ENCODE measurements around the gene TEX261. TPM values are rescaled to one million over a fixed set of nuclear protein-coding genes. Genes with fewer than 3 reads are reported as not detected.

TEX261 gene
- total RNA-seq, 2 donors from 2014 or later, result 12.1 to 53.6 TPM

- no peak for ATAC-seq
- DNase-seq (ENCODE audit: low spot score in 2 of 2), result no peak
- peak overlapping the region in 1 of 2 donors; percentile 46 for H3K27ac Mint-ChIP-seq
- no peaks in the 10 kb centered on the region for H3K9me3 Mint-ChIP-seq
- H3K36me3 Mint-ChIP-seq, result no peaks in the 10 kb centered on the region
Observed at GRCh38 chr2:70975237-70975636, 19.4 kb downstream of the TEX261 start.

- DNase-seq (ENCODE audit: low spot score in 2 of 2) (peak in 1 of 2 donors; percentile 2), ATAC-seq (no peak)
- Mint-ChIP-seq H3K36me3 (no peaks in the 10 kb centered on the region), H3K27ac (no peak overlapping the region), H3K9me3 (no peaks in the 10 kb centered on the region)
Observed at GRCh38 chr2:70974592-70974991, 20.1 kb downstream of the TEX261 start.

DNA sequence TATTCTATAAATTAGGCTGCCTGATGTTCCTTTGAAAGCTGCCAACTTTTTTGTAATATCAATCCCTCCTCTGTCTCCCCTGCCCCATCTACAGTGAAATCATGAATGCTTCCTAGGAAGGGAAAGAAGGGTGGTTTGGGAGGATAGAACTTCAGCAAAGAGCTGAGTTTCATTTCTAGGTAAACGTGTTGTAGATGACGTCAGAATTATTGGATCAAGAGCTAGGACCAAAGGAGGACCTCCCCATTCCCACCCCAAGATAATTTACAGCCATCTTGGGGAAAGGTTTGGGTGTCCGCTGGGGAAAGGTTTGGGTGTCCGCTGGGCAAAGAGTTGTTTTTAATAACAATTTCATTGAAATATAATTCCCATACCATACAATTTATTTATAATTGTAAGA is 27.5 kb downstream of the TEX261 start:
- ATAC-seq (no peak), DNase-seq (ENCODE audit: low spot score in 2 of 2) (no peak)
- H3K36me3 Mint-ChIP-seq, result no peaks in the 10 kb centered on the region
- H3K27ac Mint-ChIP-seq, result no peak overlapping the region
- no peaks in the 10 kb centered on the region for H3K9me3 Mint-ChIP-seq

- ATAC-seq (no peak), DNase-seq (ENCODE audit: low spot score in 2 of 2) (peak in 1 of 2 donors; percentile 1)
- H3K36me3 Mint-ChIP-seq, result no peaks in the 10 kb centered on the region
- H3K9me3 Mint-ChIP-seq, result no peaks in the 10 kb centered on the region
- H3K27ac Mint-ChIP-seq, result no peak overlapping the region
Observed at GRCh38 chr2:70966681-70967080, 28.0 kb downstream of the TEX261 start.

DNA sequence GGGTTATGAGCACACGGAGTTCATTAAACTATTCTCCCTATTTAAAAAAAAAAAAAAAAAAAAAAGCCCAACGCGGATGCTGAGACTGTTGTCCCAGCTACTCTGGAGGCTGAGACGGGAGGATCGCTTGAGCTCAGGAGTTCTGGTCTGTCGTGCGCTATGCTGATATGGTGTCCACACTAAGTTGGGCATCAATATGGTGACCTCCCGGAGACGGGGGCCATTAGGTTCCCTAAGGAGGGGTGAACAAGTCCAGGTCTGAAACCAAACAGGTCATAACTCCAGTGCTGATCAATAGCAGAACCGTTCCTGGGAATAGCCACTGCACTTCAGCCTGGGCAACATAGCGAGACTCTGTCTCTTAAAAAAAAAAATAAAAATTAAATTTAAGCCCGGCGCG is 29.2 kb downstream of the TEX261 start:
- ATAC-seq, result no peak
- Mint-ChIP-seq H3K27ac (no peak overlapping the region), H3K9me3 (no peaks in the 10 kb centered on the region), H3K36me3 (no peaks in the 10 kb centered on the region)
- DNase-seq (ENCODE audit: low spot score in 2 of 2), result peak in 1 of 2 donors; percentile 1

GRCh38 chr2:70964596-70965386 is 29.9 kb downstream of the TEX261 start:
- Mint-ChIP-seq H3K27ac (peak overlapping the region in 1 of 2 donors; percentile 32), H3K36me3 (no peaks in the 10 kb centered on the region), H3K9me3 (no peaks in the 10 kb centered on the region)
- peak; percentile 96 to 99 for ATAC-seq
- peak; percentile 84 to 91 for DNase-seq (ENCODE audit: low spot score in 2 of 2)

DNA sequence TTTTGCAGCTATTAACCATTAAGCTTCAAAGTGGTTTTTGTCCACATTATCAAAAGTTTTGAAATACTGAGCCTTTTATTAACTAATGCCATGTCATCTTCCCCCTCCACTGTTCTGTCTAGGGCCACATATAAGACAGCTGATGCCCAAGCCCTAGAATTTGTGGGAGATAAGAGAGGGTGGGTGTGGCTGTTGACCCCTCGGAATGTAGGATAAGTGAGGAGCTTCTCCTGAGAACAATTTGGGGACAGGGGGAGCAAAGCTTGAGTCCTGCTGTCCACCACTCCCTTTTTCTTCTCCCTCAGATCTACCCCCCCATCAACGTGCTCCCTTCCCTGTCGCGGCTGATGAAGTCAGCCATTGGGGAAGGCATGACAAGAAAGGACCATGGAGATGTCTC is 30.5 kb downstream of the TEX261 start:
- H3K36me3 Mint-ChIP-seq, result no peaks in the 10 kb centered on the region
- H3K9me3 Mint-ChIP-seq, result no peaks in the 10 kb centered on the region
- DNase-seq (ENCODE audit: low spot score in 2 of 2) (no peak), ATAC-seq (no peak)
- H3K27ac Mint-ChIP-seq, result no peak overlapping the region

GRCh38 chr2:70962885-70963878 is 31.5 kb downstream of the TEX261 start:
- H3K27ac Mint-ChIP-seq, result no peak overlapping the region

GRCh38 chr2:70962211-70962884 is 32.3 kb downstream of the TEX261 start:
- Mint-ChIP-seq H3K36me3 (no peaks in the 10 kb centered on the region), H3K9me3 (no peaks in the 10 kb centered on the region), H3K27ac (no peak overlapping the region)
- DNase-seq (ENCODE audit: low spot score in 2 of 2) (peak; percentile 2 to 43), ATAC-seq (no peak)

More at GRCh38 chr2:70962885-70963878, 31.5 kb downstream of the TEX261 start:
- peak in 1 of 2 donors; percentile 1 for DNase-seq (ENCODE audit: low spot score in 2 of 2)
- Mint-ChIP-seq H3K9me3 (no peaks in the 10 kb centered on the region), H3K36me3 (no peaks in the 10 kb centered on the region)
- ATAC-seq, result no peak

DNA sequence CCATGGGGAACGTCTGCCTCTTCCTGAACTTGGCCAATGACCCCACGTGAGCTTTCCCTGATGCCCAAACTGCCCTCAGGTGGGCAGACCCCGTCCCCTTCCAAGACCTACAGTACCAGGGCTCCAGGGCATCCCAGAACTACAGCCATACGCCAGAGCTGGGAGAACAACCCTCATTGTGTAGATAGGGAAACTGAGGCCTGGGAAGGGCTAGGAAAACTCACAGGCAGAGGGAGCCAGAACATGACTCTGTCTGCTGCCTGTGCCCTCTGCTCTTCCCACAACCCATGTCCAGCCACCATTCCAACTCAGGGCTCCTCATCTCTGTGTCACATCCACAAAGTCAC is 33.1 kb downstream of the TEX261 start:
- no peak for DNase-seq (ENCODE audit: low spot score in 2 of 2)
- Mint-ChIP-seq H3K36me3 (no peaks in the 10 kb centered on the region), H3K9me3 (no peaks in the 10 kb centered on the region), H3K27ac (no peak overlapping the region)
- ATAC-seq, result no peak

DNA sequence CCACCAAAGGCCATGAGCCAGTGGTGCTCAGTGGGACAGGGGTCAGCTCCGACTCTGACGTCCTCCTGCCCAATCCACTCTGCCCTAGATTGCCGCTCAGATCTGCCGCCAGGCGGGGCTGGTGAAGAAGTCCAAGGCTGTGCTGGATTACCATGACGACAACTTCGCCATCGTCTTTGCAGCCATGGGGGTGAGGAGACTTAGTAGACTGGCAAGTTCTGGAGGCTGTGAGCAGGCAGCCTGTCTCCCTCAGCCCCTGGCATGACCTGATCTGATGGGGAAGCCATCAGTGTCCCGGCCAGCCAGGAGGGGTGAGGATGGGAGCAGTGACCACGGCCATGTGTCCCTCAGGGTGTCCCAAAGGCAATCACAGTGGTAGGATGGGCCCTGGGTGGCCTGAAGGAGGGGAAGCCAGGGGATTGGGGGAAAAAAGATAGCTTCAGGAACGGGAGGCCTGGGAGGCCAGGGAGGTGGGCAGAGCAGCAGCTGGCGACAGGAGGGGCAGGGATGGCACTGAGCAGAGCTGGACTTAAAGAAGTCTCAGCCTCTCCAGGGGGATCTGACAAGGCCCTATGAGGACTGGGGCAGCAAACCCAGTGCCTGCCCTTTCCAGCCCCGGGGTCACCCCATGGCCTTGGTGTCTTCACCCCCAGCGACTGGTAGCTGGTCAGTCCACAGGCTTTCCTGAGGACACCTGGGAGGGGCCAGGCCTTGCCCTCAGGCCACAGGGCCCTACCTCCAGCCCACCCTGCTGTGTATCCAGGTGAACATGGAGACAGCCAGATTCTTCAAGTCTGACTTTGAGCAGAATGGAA is 33.6 kb downstream of the TEX261 start:
- H3K27ac Mint-ChIP-seq, result no peak overlapping the region
- peak; percentile 2 to 50 for DNase-seq (ENCODE audit: low spot score in 2 of 2)
- H3K9me3 Mint-ChIP-seq, result no peaks in the 10 kb centered on the region
- no peaks in the 10 kb centered on the region for H3K36me3 Mint-ChIP-seq
- no peak for ATAC-seq

- H3K36me3 Mint-ChIP-seq, result no peaks in the 10 kb centered on the region
- H3K9me3 Mint-ChIP-seq, result no peaks in the 10 kb centered on the region
- no peak overlapping the region for H3K27ac Mint-ChIP-seq
- ATAC-seq (no peak), DNase-seq (ENCODE audit: low spot score in 2 of 2) (peak; percentile 18 to 54)
Observed at GRCh38 chr2:70959851-70960832, 34.5 kb downstream of the TEX261 start.

DNA sequence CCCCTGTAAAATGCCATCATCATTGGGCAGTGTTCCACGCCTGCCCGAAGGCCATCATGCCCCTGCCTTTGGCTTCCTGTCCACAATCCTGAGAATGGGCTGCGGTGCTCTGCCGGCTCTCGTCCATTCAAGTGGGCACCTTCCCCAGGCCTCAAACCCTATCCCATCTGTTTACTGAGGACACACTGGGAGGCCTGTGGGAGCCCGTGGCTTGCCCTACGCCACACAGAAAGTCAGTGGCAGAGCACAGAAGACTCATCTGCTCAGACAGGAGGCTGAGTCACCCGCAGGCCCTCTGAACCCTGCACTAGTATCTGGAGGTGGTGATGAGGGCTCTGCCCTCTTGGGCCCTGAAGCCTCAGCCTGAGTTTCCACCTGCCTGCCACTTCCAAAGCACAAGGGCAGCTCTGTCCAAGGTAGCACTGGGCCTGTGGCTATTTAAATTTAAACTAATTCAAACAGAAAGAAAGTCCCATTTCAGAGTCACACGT is 35.4 kb downstream of the TEX261 start:
- DNase-seq (ENCODE audit: low spot score in 2 of 2) (peak; percentile 2 to 50), ATAC-seq (peak in 1 of 2 donors; percentile 43)
- H3K9me3 Mint-ChIP-seq, result no peaks in the 10 kb centered on the region
- H3K27ac Mint-ChIP-seq, result peak overlapping the region in 1 of 2 donors; percentile 15
- no peaks in the 10 kb centered on the region for H3K36me3 Mint-ChIP-seq

DNA sequence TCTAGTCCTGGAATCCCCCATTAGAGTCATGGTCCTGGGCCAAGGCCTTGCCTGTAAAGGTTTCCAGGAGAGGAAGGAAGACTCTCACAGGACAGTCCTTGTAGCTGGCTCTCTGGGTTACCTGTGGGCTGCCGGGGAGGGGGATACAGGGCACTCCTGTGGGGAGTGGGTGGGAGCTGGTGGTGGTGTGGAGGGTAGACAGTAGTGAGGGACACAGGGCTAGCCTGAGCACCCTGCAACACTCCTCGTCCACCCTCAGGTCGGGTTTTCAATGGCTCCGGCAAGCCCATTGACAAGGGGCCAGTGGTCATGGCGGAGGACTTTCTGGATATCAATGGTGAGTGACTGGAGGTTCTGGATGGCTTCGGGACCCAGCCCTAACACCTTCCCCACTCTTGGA is 35.9 kb downstream of the TEX261 start:
- ATAC-seq (no peak), DNase-seq (ENCODE audit: low spot score in 2 of 2) (peak in 1 of 2 donors; percentile 2)
- Mint-ChIP-seq H3K36me3 (no peaks in the 10 kb centered on the region), H3K9me3 (no peaks in the 10 kb centered on the region), H3K27ac (peak overlapping the region in 1 of 2 donors; percentile 15)

DNA sequence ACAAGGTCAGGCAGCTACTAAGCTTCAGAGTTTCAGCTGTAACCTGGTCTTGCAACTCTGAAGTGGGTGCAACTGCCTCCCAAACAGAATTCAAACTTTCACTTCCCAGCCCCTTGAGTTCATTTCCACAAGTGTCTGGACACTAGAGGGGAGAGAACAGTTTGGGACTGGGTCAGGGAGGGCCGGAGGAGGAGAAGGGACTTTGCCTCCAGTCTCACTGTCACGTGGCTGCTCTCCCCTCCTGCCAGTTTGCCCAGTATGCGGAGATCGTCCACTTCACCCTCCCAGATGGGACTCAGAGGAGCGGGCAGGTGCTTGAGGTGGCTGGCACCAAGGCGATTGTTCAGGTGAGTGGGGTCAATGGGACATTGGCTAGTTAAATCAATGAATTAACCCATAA is 36.9 kb downstream of the TEX261 start:
- H3K27ac Mint-ChIP-seq, result no peak overlapping the region
- H3K9me3 Mint-ChIP-seq, result no peaks in the 10 kb centered on the region
- ATAC-seq (no peak), DNase-seq (ENCODE audit: low spot score in 2 of 2) (no peak)
- H3K36me3 Mint-ChIP-seq, result no peaks in the 10 kb centered on the region

All from activated naive CD4-positive, alpha-beta T cell treated with anti-CD3 and anti-CD28 coated beads, Interleukin-2, amount 50 U/mL, for 72 hours (primary cell).